T1000 (cell line): ENCODE data around the gene RIMOC1.
"Not testable (repeated sequence)": the region's sequence is repeated elsewhere in the genome, so short reads cannot be mapped to it uniquely, and the experiment has no call there.

ENCODE experiments used
- DNase-seq: peaks from one replicate; lab custom pipeline; 2025; ENCODE audit warnings: mixed read lengths; lab: John Stamatoyannopoulos, UW

Gene RIMOC1

DNA sequence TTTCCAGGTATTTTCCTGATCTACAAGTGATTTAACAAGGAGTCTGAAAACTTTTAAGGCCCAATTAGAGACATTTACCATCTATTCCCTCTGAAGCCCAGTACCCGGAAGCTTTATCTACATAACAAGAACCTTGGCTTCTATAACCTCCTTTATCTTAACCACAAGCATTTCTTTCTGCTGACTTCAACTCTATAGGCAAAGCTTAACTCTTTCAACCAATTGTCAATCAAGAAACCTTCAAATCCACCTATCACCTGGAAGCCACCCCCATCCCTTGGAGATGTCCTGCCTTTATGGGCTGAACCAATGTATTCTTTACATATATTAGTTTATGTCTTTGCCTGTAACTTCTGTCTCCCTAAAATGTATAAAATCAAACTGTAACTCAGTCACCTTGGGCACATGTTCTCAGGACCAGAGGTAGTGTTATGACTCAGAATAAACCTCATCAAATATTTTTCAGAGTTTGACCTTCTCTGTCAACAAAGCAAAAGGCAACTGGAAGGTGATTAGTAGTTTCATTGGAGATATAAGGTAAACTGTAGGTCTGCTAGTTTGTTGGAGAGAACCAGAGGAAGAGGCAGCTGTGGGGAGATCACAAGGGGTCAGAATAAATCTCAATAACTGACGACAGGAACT lies 13.0 kb upstream of the RIMOC1 start:
- DNase-seq: no peak

DNA sequence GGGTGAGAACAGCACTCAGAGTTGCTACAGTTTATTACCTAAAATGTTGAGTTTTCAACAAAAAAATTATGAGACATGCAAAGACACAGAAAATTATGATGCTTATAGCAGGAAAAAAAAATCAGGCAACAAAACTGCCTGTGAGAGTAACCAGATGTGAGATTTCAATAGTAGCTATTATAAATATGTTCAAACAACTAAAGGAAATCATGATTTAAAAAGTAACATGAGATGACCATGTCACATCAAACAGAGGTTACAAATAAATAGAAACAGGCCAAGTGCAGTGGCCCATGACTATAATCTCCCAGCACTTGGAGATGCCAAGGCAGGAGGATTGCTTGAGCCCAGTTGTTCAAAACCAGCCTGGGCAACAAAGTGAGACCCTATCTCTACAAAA lies 12.1 kb upstream of the RIMOC1 start:
- DNase-seq: no peak

DNA sequence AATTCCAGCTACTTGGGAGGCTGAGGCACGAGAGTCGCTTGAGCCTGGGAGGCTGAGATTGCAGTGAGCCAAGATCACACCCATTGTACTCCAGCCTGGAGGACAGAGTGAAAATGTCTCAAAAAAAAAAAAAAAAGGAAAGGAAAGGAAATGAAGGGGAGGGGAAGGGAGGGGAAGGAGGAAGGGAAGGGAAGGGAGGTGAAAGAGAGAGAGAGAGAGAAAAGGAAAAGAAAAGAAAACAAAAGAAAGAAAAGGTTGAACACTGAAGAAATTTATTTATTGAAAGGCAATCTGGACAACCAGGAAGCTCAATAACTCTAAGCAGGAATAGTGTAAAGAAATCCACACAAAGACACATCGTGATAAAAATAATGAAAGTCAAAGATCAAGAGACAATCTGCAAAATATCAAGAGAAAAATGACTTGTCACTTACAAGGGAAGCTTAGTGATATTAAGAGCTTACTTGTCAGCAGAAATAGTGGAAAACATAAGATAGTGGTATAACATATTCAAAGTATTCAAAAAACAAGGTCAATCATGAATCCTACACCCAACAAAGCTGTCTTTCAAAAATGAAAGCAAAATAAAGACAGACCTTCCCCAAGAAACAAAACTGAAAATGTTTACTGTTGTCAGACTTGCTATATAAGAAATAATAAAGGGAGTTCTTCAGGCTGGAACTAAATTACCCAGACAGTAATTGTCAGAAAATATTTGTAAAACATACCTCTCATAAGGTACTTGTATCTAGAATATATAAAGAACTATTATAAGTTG lies 10.9 kb upstream of the RIMOC1 start:
- DNase-seq: no peak

GRCh38 chr5:41896230-41896629 lies 7.9 kb upstream of the RIMOC1 start:
- DNase-seq: no peak

- no peak for DNase-seq
Observed at GRCh38 chr5:41903382-41903891, 707 bp upstream of the RIMOC1 start.

GRCh38 chr5:41906151-41906550 lies 2.0 kb downstream of the RIMOC1 start:
- DNase-seq: no peak

- no peak for DNase-seq
Observed at GRCh38 chr5:41908374-41909079, 4.4 kb downstream of the RIMOC1 start.

GRCh38 chr5:41918105-41918504 lies 14.0 kb downstream of the RIMOC1 start:
- DNase-seq: no peak

DNA sequence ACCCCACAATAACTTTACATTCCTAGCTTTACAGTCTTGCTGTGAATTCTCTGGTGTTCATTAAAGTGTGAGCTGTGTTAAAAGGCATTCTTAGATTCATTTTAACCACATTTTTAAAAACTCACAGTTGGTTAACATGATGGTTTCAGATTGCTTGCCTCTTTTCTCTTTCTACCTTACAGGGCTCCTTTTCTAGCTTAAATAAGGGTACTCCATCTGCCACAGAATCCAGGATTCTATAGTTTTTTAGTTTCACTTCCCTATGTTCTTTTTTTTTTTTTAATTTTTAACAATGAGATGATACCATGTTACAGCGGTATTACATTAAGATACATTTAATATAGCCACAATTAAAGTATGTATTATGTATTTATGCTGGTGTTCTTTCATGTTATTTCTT lies 17.0 kb downstream of the RIMOC1 start:
- DNase-seq: no peak

DNA sequence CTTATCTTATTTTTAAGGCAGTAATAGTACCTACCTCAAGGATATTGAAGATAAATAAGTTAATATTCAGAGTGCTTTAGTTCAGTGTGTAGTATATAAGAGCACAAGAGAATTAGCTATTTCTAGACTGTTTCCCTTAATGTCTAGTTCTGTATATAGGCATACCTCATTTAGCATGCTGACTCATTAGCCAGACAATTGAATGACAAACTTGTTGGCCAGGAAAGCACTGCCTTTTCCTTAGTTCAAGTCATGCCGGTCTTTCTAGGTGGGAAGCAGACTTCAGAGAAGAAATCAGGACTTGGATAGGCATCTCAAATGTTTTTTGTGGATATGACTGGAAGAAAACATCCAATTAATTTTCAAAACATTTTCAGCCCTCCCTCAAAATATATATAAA lies 17.7 kb downstream of the RIMOC1 start:
- DNase-seq: no peak

- DNase-seq: no peak
Observed at GRCh38 chr5:41924526-41924871, 20.4 kb downstream of the RIMOC1 start.

GRCh38 chr5:41924872-41925554 lies 20.9 kb downstream of the RIMOC1 start, which contains the start of gene FBXO4:
Gene FBXO4 (plus strand): TSS chr5:41925281. CDS start chr5:41925310, 29 bp downstream.
- peak; percentile 54 for DNase-seq

DNA sequence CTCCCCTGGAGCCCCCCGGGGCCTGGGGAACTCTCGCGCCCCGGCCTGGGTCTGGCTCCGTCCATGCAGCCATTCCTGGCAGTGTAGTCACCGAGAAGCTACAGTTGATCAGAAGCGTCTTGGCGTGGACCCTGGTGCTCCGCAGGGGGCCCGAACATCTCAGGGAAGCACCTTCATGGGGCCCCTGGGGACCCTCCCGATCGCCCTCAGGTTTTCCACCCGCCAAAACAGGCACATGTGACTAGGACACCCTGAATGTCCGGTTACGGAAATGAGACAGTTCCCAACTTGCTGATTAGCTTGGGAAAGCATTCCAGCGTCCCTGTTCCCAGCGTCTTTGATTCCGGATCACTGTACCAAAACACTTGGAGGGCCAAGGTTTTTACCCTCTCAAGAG lies 21.4 kb downstream of the RIMOC1 start:
- no peak for DNase-seq

DNA sequence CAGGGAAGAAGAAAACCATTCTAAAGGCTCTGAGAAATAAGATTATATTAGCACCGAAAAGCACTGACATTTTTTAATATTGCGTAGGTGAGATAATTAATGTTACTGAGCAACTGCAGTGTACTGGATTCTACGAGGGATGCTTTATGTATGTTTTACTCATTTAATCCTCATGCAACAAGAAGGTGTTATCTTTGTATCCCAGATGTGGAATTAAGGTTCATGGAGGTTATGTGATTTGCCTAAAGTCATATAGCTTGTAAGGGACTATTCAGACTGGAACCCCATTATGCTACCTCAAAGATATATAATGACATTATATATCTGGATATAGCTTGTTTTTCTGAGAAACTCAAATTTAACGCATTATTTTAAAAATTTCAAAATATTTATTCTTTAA lies 23.5 kb downstream of the RIMOC1 start:
- DNase-seq: no peak

GRCh38 chr5:41929035-41929434 lies 24.9 kb downstream of the RIMOC1 start:
- DNase-seq: no peak

DNA sequence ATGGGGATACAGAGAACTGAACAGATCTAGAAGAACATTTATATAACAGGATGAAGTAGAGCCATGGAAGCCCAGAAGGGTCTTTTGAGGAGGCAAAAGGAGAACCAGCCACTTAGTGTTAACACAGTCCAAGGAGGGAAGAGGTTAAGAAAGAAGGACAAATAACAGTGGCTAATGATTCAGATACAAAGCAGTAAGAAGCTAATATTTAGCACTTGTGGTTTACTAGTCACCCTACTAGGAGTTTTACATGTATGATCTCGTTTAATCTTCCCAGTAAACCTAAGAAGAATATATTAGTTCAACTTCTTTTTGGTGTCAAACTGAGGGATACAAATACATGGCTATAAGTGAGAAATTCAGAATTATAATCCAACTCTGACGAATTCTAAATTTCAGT lies 28.6 kb downstream of the RIMOC1 start:
- no peak for DNase-seq

GRCh38 chr5:41935544-41935943 lies 31.4 kb downstream of the RIMOC1 start:
- no peak for DNase-seq

GRCh38 chr5:41940641-41941040 lies 36.5 kb downstream of the RIMOC1 start:
- DNase-seq: no peak

- DNase-seq: not testable (repeated sequence)
Observed at GRCh38 chr5:41945332-41945955, 41.3 kb downstream of the RIMOC1 start.

DNA sequence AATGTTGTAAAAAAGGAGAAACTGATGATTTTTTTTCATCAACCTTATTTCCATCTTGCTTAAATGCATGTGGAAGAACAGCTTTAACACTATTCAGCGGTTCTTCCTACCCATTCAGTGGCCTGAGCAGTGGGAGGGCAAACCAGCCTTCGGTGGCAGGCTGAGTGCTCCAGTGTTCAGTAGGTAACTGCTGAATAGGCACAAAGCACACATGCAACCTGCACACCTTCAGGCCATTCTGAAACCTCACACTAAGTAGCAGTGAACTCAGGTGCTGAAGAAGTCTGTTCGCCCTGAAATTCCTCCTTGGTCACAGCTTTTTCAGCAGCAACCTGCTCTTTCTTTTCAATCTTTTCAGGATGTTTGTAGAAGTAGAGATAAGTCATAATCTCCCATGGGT lies 47.1 kb downstream of the RIMOC1 start:
- DNase-seq: no peak
